GM18868 (cell line): ENCODE measurements around the gene CUX1.
"Not testable (repeated sequence)": the region's sequence is repeated elsewhere in the genome, so short reads cannot be mapped to it uniquely, and the experiment has no call there.

Source experiments
- ATAC-seq: cut with Tn5 transposase; IDR thresholded peaks from one replicate; pipeline ENCODE4 v1.9.1; 2021; ENCODE audit warnings: mild to moderate bottlenecking, moderate library complexity; ENCODE audit not compliant: unreplicated experiment

The CUX1 gene

GRCh38 chr7:101913247-101913721, 95.9 kb downstream of the CUX1 start:
- ATAC-seq, result no peak

GRCh38 chr7:101913851-101914250, 96.4 kb downstream of the CUX1 start:
- ATAC-seq, result no peak

- no peak for ATAC-seq
Observed at GRCh38 chr7:101915000-101915399, 97.6 kb downstream of the CUX1 start.

GRCh38 chr7:101916041-101916800, 98.8 kb downstream of the CUX1 start:
- ATAC-seq, result no peak

GRCh38 chr7:101916876-101917275, 99.5 kb downstream of the CUX1 start:
- no peak for ATAC-seq

- ATAC-seq, result no peak
Observed at GRCh38 chr7:101917566-101917965, 100.1 kb downstream of the CUX1 start.

- no peak for ATAC-seq
Observed at GRCh38 chr7:101918426-101918825, 101.0 kb downstream of the CUX1 start.

- no peak for ATAC-seq
Observed at GRCh38 chr7:101919363-101920115, 102.1 kb downstream of the CUX1 start.

GRCh38 chr7:101921061-101921460, 103.6 kb downstream of the CUX1 start:
- ATAC-seq, result no peak

- ATAC-seq, result not testable (repeated sequence)
Observed at GRCh38 chr7:101921546-101922489, 104.4 kb downstream of the CUX1 start.

- ATAC-seq, result no peak
Observed at GRCh38 chr7:101922631-101923601, 105.5 kb downstream of the CUX1 start.

GRCh38 chr7:101923602-101923985, 106.2 kb downstream of the CUX1 start:
- ATAC-seq, result no peak

GRCh38 chr7:101924171-101924570, 106.7 kb downstream of the CUX1 start:
- ATAC-seq, result no peak

- ATAC-seq, result no peak
Observed at GRCh38 chr7:101926265-101926664, 108.8 kb downstream of the CUX1 start.

GRCh38 chr7:101927389-101927788, 110.0 kb downstream of the CUX1 start:
- ATAC-seq, result no peak

- no peak for ATAC-seq
Observed at GRCh38 chr7:101927802-101928201, 110.4 kb downstream of the CUX1 start.

GRCh38 chr7:101929256-101929655, 111.8 kb downstream of the CUX1 start:
- no peak for ATAC-seq

- not testable (repeated sequence) for ATAC-seq
Observed at GRCh38 chr7:101929911-101930310, 112.5 kb downstream of the CUX1 start.

- ATAC-seq, result no peak
Observed at GRCh38 chr7:101932083-101932482, 114.7 kb downstream of the CUX1 start.

- no peak for ATAC-seq
Observed at GRCh38 chr7:101933028-101933427, 115.6 kb downstream of the CUX1 start.
